HEK293 (cell line): Measurements from ENCODE around the gene SOS2.

Source experiments
- CTCF ChIA-PET: fragments of 350-600 bp; formaldehyde crosslinking; extraction: SDS; loops from one replicate; lab custom pipeline; 2021; ENCODE audit warnings: antibody characterized with exemption; lab: Yijun Ruan, JAX
- POLR2A ChIA-PET: fragments of 300-600 bp; formaldehyde crosslinking; extraction: SDS; loops from one replicate; lab custom pipeline; 2020; ENCODE audit warnings: antibody characterized with exemption, inconsistent platforms; lab: Yijun Ruan, JAX
- H3K27ac ChIP-seq: fragments of 200-500 bp; sonication (Bioruptor generic); 2 replicates; pipeline ENCODE4 v1.5.1; 2014; ENCODE audit warnings: low read depth, low read length, control low read depth, inconsistent platforms; ENCODE audit errors: extremely low read depth
- H3K36me3 ChIP-seq, 2 experiments: fragments of 200-500 bp in 1 of 2; sonication (Bioruptor generic) in 1 of 2; 1 replicate in 1 of 2; 2 replicates in 1 of 2; pipeline ENCODE4 v1.5.1; 2014 to 2017; ENCODE audit warnings: inconsistent platforms in 2 of 2, low read length in 2 of 2; ENCODE audit not compliant: control insufficient read depth in 2 of 2, insufficient read depth in 1 of 2
- H3K4me1 ChIP-seq: fragments of 200-500 bp; sonication (Bioruptor generic); 2 replicates; pipeline ENCODE4 v1.5.1; 2014; ENCODE audit warnings: mild to moderate bottlenecking, low read length, inconsistent platforms; ENCODE audit not compliant: control insufficient read depth, insufficient read depth
- H3K4me3 ChIP-seq: 2 replicates; pipeline ENCODE4 v1.5.1; 2011; ENCODE audit warnings: low read depth, mild to moderate bottlenecking, control low read depth, low read length, moderate library complexity
- H3K9me3 ChIP-seq: fragments of 200-500 bp; sonication (Bioruptor generic); 2 replicates; pipeline ENCODE4 v1.5.1; 2014; ENCODE audit warnings: low read depth, low read length, inconsistent platforms; ENCODE audit not compliant: control insufficient read depth, insufficient read depth
- ATF2 ChIP-seq: fragments of 450-650 bp; formaldehyde crosslinking; IDR thresholded peaks from 2 replicates; pipeline ENCODE4 v1.5.1; 2016; ENCODE audit warnings: missing biosample characterization, missing genetic modification characterization, low read depth
- BCL11B ChIP-seq: fragments of 450-650 bp; formaldehyde crosslinking; IDR thresholded peaks from 2 replicates; pipeline ENCODE4 v1.5.1; 2016; ENCODE audit warnings: low read depth, missing biosample characterization, missing genetic modification characterization
- FEZF1 ChIP-seq: fragments of 450-650 bp; formaldehyde crosslinking; IDR thresholded peaks from 2 replicates; pipeline ENCODE4 v1.5.1; 2016; ENCODE audit warnings: missing biosample characterization, missing genetic modification characterization
- IKZF3 ChIP-seq: fragments of 450-650 bp; IDR thresholded peaks from 2 replicates; pipeline ENCODE4 v1.5.0; 2018; ENCODE audit warnings: missing biosample characterization, mild to moderate bottlenecking, missing genetic modification characterization, moderate library complexity
- TRIM28 ChIP-seq: IDR thresholded peaks from 2 replicates; pipeline ENCODE4 v1.6.1; 2011; ENCODE audit warnings: low read length, control low read depth, borderline replicate concordance
- YY1 ChIP-seq: fragments of 450-650 bp; formaldehyde crosslinking; IDR thresholded peaks from 2 replicates; pipeline ENCODE4 v1.5.1; 2018; ENCODE audit warnings: missing biosample characterization, missing genetic modification characterization
- YY2 ChIP-seq: fragments of 450-650 bp; formaldehyde crosslinking; IDR thresholded peaks from 2 replicates; pipeline ENCODE4 v1.5.1; 2016; ENCODE audit warnings: missing biosample characterization, missing genetic modification characterization
- ZNF132 ChIP-seq: fragments of 450-650 bp; formaldehyde crosslinking; IDR thresholded peaks from 2 replicates; pipeline ENCODE4 v1.5.1; 2017; ENCODE audit warnings: missing biosample characterization, missing genetic modification characterization, borderline replicate concordance
- ZNF148 ChIP-seq: fragments of 450-650 bp; formaldehyde crosslinking; IDR thresholded peaks from 2 replicates; pipeline ENCODE4 v1.5.0; 2017; ENCODE audit warnings: missing biosample characterization, missing genetic modification characterization, borderline replicate concordance
- ZNF214 ChIP-seq: fragments of 450-650 bp; formaldehyde crosslinking; IDR thresholded peaks from 2 replicates; pipeline ENCODE4 v1.5.1; 2017; ENCODE audit warnings: missing biosample characterization, mild to moderate bottlenecking, missing genetic modification characterization, borderline replicate concordance
- ZNF23 ChIP-seq: fragments of 450-650 bp; formaldehyde crosslinking; IDR thresholded peaks from 2 replicates; pipeline ENCODE4 v1.5.1; 2016; ENCODE audit warnings: missing biosample characterization, missing genetic modification characterization, borderline replicate concordance
- ZNF24 ChIP-seq: fragments of 450-650 bp; formaldehyde crosslinking; IDR thresholded peaks from 2 replicates; pipeline ENCODE4 v1.5.1; 2016; ENCODE audit warnings: missing biosample characterization, missing genetic modification characterization
- ZNF280D ChIP-seq: fragments of 450-650 bp; formaldehyde crosslinking; IDR thresholded peaks from 2 replicates; pipeline ENCODE4 v1.5.1; 2016; ENCODE audit warnings: missing biosample characterization, missing genetic modification characterization
- ZNF324 ChIP-seq: fragments of 450-650 bp; formaldehyde crosslinking; IDR thresholded peaks from 2 replicates; pipeline ENCODE4 v1.5.1; 2016; ENCODE audit warnings: missing biosample characterization, missing genetic modification characterization
- ZNF350 ChIP-seq: fragments of 450-650 bp; formaldehyde crosslinking; IDR thresholded peaks from 2 replicates; pipeline ENCODE4 v1.5.0; 2017; ENCODE audit warnings: missing biosample characterization, mild to moderate bottlenecking, missing genetic modification characterization
- ZNF37A ChIP-seq: fragments of 450-650 bp; IDR thresholded peaks from 2 replicates; pipeline ENCODE4 v1.5.1; 2018; ENCODE audit warnings: missing biosample characterization, missing genetic modification characterization
- ZNF391 ChIP-seq: fragments of 450-650 bp; formaldehyde crosslinking; IDR thresholded peaks from 2 replicates; pipeline ENCODE4 v1.5.1; 2016; ENCODE audit warnings: low read depth, missing biosample characterization, missing genetic modification characterization, borderline replicate concordance
- ZNF521 ChIP-seq: fragments of 450-650 bp; formaldehyde crosslinking; IDR thresholded peaks from 2 replicates; pipeline ENCODE4 v1.5.1; 2017; ENCODE audit warnings: missing biosample characterization, mild to moderate bottlenecking, missing genetic modification characterization
- ZNF530 ChIP-seq: fragments of 450-650 bp; formaldehyde crosslinking; IDR thresholded peaks from 2 replicates; pipeline ENCODE4 v1.5.1; 2016; ENCODE audit warnings: low read depth, missing biosample characterization, missing genetic modification characterization
- ZNF561 ChIP-seq: fragments of 450-650 bp; IDR thresholded peaks from 2 replicates; pipeline ENCODE4 v1.5.1; 2018; ENCODE audit warnings: missing biosample characterization, missing genetic modification characterization, borderline replicate concordance
- ZNF585B ChIP-seq: fragments of 450-650 bp; formaldehyde crosslinking; IDR thresholded peaks from 2 replicates; pipeline ENCODE4 v1.5.1; 2016; ENCODE audit warnings: missing biosample characterization, missing genetic modification characterization
- ZNF677 ChIP-seq: fragments of 450-650 bp; IDR thresholded peaks from 2 replicates; pipeline ENCODE4 v1.5.0; 2018; ENCODE audit warnings: missing biosample characterization, mild to moderate bottlenecking, missing genetic modification characterization, moderate library complexity
- ZNF747 ChIP-seq: fragments of 450-650 bp; formaldehyde crosslinking; IDR thresholded peaks from 2 replicates; pipeline ENCODE4 v1.5.1; 2016; ENCODE audit warnings: missing biosample characterization, missing genetic modification characterization
- ZNF830 ChIP-seq: fragments of 450-650 bp; IDR thresholded peaks from 2 replicates; pipeline ENCODE4 v1.5.0; 2018; ENCODE audit warnings: missing biosample characterization, missing genetic modification characterization, low read depth, mild to moderate bottlenecking, moderate library complexity
- ZSCAN16 ChIP-seq: fragments of 450-650 bp; formaldehyde crosslinking; IDR thresholded peaks from 2 replicates; pipeline ENCODE4 v1.5.1; 2016; ENCODE audit warnings: missing biosample characterization, missing genetic modification characterization

Gene SOS2

GRCh38 chr14:50068496-50068895 lies 162.9 kb downstream of the SOS2 start:
- ChIA-PET CTCF (no interaction called here), POLR2A (no interaction called here)
- H3K4me3 ChIP-seq, result no peak overlapping the region
- H3K4me1 ChIP-seq, result no peaks in the 10 kb centered on the region
- H3K36me3 ChIP-seq, result no peaks in the 10 kb centered on the region
- H3K9me3 ChIP-seq, result no peaks in the 10 kb centered on the region
- TF ChIP-seq ATF2 (tag by site-specific recombination), result no peak
- TF ChIP-seq ZNF561 (tag by site-specific recombination), result no peak
- TF ChIP-seq ZNF280D (tag by site-specific recombination), result no peak
- TF ChIP-seq ZNF132 (tag by site-specific recombination), result no peak
- TF ChIP-seq ZNF324 (tag by site-specific recombination), result no peak
- no peak for TF ChIP-seq BCL11B (tag by site-specific recombination)
- TF ChIP-seq ZNF148 (tag by site-specific recombination), result no peak
- TF ChIP-seq ZNF747 (tag by site-specific recombination), result no peak
- no peak for TF ChIP-seq ZNF677 (tag by site-specific recombination)
- no peak for TF ChIP-seq ZNF214
- TF ChIP-seq ZNF585B (tag by site-specific recombination), result no peak
- no peak for TF ChIP-seq ZSCAN16
- TF ChIP-seq ZNF530, result no peak
- TF ChIP-seq ZNF24 (tag by site-specific recombination), result no peak
- no peak for TF ChIP-seq YY2 (tag by site-specific recombination)
- no peak for TF ChIP-seq ZNF23 (tag by site-specific recombination)
- no peak for TF ChIP-seq IKZF3 (tag by site-specific recombination)
- no peak for TF ChIP-seq YY1 (tag by site-specific recombination)
- no peak for TF ChIP-seq ZNF521 (tag by site-specific recombination)
- no peak overlapping the region for H3K27ac ChIP-seq

- H3K36me3 ChIP-seq, result no peaks in the 10 kb centered on the region
- no peak for TF ChIP-seq FEZF1 (tag by site-specific recombination)
- TF ChIP-seq ZNF350 (tag by site-specific recombination), result no peak
- TF ChIP-seq ZNF830 (tag by site-specific recombination), result no peak
- no peak for TF ChIP-seq ZNF391 (tag by site-specific recombination)
- 0 out of 2 replicates have a peak, but pooled peaks have one; percentile 19 for TF ChIP-seq TRIM28
- no peak for TF ChIP-seq ZNF37A
- no peaks in the 10 kb centered on the region for H3K9me3 ChIP-seq
- no peak overlapping the region for H3K4me3 ChIP-seq
- ChIA-PET POLR2A (no interaction called here), CTCF (no interaction called here)
- no peak overlapping the region for H3K27ac ChIP-seq
- peaks cover 2% of the 10 kb centered on the region for H3K4me1 ChIP-seq
Measured at GRCh38 chr14:50067723-50068495, 163.5 kb downstream of the SOS2 start.
